Measurements from ENCODE around the gene SUN2.

SUN2 gene

GRCh38 chr22:38751422-38752346, 4.1 kb downstream of the SUN2 start:
- DNase-seq, result peak; percentile 85

- no peak for DNase-seq
Observed at GRCh38 chr22:38751066-38751421, 4.8 kb downstream of the SUN2 start.

GRCh38 chr22:38750638-38751037, 5.2 kb downstream of the SUN2 start:
- DNase-seq, result no peak

- no peak for DNase-seq
Observed at GRCh38 chr22:38750104-38750503, 5.7 kb downstream of the SUN2 start.

GRCh38 chr22:38748487-38749136, 7.2 kb downstream of the SUN2 start:
- no peak for DNase-seq

- no peak for DNase-seq
Observed at GRCh38 chr22:38745676-38746460, 9.9 kb downstream of the SUN2 start.

GRCh38 chr22:38744981-38745380, 10.8 kb downstream of the SUN2 start:
- no peak for DNase-seq

- no peak for DNase-seq
Observed at GRCh38 chr22:38742176-38742942, 13.4 kb downstream of the SUN2 start.

- DNase-seq, result no peak
Observed at GRCh38 chr22:38741576-38741975, 14.2 kb downstream of the SUN2 start.

- no peak for DNase-seq
Observed at GRCh38 chr22:38741166-38741565, 14.6 kb downstream of the SUN2 start.

GRCh38 chr22:38740754-38741153, 15.0 kb downstream of the SUN2 start:
- DNase-seq, result no peak

- no peak for DNase-seq
Observed at GRCh38 chr22:38740116-38740723, 15.6 kb downstream of the SUN2 start.

GRCh38 chr22:38739300-38740055, 16.3 kb downstream of the SUN2 start:
- no peak for DNase-seq

GRCh38 chr22:38738475-38739070, 17.2 kb downstream of the SUN2 start:
- DNase-seq, result no peak

GRCh38 chr22:38737302-38738060, 18.3 kb downstream of the SUN2 start:
- no peak for DNase-seq

- no peak for DNase-seq
Observed at GRCh38 chr22:38736257-38736570, 19.6 kb downstream of the SUN2 start.

GRCh38 chr22:38735465-38736256, 20.1 kb downstream of the SUN2 start:
- DNase-seq, result peak; percentile 65

GRCh38 chr22:38735126-38735464, 20.7 kb downstream of the SUN2 start:
- DNase-seq, result no peak

- DNase-seq, result no peak
Observed at GRCh38 chr22:38734421-38735100, 21.2 kb downstream of the SUN2 start.

Data from activated CD8-positive, alpha-beta memory T cell treated with anti-CD3 and anti-CD28 coated beads for 24 hours (primary cell).